Subcutaneous adipose tissue (tissue), 4 donors: ENCODE measurements around the gene CAMTA1. TPM values are rescaled to one million over a fixed set of nuclear protein-coding genes. Genes with fewer than 3 reads are reported as not detected.

ENCODE experiments used
- CTCF ChIP-seq: fragments of 450-650 bp; IDR thresholded peaks from one replicate; pipeline ENCODE4 v1.5.1; 2016; ENCODE audit warnings: low read depth, mild to moderate bottlenecking, control low read depth, antibody characterized with exemption, moderate library complexity
- total RNA-seq, 4 donors: library from RNA; depleted of rRNA; stranded (reverse); fragments of >200 nt; gene quantifications; one replicate each; pipeline ENCODE4 v1.1.0, GENCODE V29; 2016

Gene CAMTA1
- total RNA-seq, 4 donors from 2014 or later = 58.6 to 82.5 (median 78.0) TPM

- TF ChIP-seq CTCF = no peak
Observed at GRCh38 chr1:7326366-7326765, 541.1 kb downstream of the CAMTA1 start.

DNA sequence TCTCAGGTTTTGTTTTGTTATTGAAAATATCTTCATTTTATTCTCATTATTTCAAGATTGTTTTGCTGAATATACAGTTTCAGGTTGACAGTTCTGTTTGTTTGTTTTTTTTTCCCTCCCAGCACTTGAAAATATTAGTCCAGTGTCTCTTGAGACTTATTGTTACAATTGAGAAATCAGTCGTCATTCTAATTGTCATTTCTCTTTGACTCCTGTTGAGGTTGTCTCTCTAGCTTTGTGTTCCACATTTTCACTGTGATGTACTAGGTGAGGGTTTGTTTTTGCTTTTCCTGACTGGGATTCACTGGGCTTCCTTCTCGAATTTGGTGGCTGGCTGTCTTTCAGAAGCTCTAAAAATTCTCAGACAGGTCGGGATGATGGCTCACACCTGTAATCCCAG, 542.6 kb downstream of the CAMTA1 start:
- TF ChIP-seq CTCF = no peak

DNA sequence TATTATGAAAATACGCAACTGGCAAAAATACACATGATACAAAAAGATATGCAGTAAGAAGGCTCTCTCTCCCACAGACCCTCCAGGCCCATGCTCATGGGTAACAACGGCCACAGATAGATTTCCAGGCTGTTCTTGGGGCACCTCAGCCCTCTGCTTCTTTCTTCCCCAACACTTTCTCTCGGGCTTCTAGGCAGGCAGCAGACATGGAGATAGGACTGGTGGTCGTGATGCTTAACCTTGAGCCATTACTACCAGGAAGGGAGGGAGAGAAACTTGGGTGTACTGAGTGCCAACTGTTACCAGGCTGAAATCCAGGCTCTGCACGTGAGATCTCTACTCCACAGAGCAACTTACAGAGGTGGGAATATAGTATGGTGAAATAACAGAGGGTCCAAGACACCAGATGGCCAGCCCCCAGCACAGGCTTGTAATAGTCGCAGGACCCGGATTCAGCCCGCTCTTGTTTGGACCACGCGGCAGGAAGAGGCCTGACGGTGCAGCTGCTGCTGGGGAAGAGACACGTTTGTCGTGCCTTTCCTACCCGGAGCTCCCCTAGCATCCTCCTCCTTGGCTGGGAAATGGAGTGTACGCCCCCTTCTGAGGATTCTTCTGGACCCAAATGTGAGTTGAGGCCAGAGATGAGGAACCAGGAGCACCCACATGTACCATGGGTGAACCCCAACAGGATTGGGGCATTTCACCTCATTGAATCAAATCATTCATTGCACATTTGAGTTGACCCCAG, 544.8 kb downstream of the CAMTA1 start:
- TF ChIP-seq CTCF = no peak

- no peak for TF ChIP-seq CTCF
Observed at GRCh38 chr1:7331926-7332535, 546.8 kb downstream of the CAMTA1 start.

- TF ChIP-seq CTCF = no peak
Observed at GRCh38 chr1:7333094-7333493, 547.8 kb downstream of the CAMTA1 start.

DNA sequence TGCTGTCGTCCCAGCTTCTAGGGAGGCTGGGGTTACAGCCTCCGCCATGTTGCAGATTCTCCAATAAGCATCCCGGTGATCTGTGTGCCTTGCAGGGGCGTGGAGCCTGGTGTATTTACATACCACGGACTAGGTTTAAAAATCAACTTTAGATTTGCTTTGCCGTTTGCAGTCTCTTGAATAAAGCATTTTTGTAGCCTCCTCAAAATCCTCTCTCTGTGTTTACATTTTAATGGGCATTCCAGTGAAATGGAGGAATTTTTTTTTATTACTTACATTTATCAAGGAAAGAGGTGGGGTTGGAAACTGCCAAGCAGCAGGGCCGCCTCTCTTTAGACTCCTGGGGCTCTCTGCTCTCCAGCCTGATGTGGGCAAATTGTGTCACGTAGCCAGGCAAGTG, 548.4 kb downstream of the CAMTA1 start:
- TF ChIP-seq CTCF = no peak

GRCh38 chr1:7334475-7335035, 549.3 kb downstream of the CAMTA1 start:
- no peak for TF ChIP-seq CTCF
